HG02885 (cell line): Measurements from ENCODE around the gene BCL2L2.
"Not testable (repeated sequence)": the region's sequence is repeated elsewhere in the genome, so short reads cannot be mapped to it uniquely, and the experiment has no call there.

Experiments
- ATAC-seq: cut with Tn5 transposase; IDR thresholded peaks from one replicate; pipeline ENCODE4 v1.9.1; 2021; ENCODE audit warnings: mild to moderate bottlenecking; ENCODE audit not compliant: unreplicated experiment, poor library complexity

BCL2L2 gene, protein sequence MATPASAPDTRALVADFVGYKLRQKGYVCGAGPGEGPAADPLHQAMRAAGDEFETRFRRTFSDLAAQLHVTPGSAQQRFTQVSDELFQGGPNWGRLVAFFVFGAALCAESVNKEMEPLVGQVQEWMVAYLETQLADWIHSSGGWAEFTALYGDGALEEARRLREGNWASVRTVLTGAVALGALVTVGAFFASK

DNA sequence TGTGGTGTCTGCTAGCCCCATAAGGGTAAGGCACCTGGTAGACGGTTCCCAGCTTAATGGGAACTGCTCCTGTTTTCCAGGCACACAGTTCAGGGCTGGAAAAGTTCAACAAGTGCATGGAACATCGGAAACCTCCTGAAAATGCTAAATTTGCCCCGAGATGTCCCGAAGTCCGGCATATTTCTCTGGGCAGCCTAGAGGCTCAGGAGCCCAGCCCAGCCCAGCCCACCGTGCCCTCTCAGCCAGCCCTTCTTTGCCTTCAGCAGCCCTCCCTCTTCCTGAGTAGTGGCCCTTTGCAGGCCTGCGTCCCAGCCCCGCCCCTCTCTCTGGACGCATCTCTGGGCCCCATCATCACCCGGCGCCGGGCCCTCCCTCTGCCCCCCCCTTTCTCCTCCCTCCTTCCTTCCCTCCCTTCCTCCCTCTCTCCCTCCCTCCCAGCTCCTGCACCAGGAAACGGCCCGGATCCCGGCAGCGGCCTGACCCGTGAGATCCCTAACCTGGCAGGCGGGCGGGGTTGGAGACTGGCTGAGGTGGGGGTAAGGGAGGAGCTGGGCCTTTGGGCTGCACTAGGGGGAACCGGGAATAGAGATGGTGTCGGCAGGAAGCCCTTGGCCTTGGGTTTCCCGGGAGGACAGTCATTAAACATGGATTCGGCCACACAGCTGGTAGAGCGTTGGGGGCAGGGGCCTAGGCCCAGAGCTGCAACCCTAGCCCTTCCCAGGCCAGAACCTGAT is at the start of gene BCL2L2:
TSS of gene BCL2L2 (plus strand) at position 422 of the 734 bp plus-strand sequence. CDS start 935 bp downstream, outside the sequence.
- ATAC-seq = peak; percentile 29

DNA sequence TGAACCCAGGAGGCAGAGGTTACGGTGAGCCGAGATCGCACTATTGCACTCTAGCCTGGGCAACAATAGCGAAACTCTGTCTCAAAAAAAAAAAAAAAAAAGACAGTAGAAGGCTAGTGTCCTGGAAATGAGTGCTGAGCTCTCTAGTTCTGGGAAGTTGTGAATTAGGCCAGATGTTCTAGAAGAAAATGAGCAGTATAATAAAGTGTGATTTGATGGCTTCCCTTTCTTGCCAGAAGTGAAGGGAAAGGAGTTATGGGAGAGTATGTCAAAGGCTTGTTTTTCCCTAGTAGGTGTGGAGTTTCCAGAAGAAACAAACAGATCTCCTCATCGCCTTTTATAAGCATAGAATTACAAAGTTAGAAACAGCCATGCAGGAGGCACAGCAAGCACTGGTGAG is 48.4 kb upstream of the BCL2L2 start:
- no peak for ATAC-seq

DNA sequence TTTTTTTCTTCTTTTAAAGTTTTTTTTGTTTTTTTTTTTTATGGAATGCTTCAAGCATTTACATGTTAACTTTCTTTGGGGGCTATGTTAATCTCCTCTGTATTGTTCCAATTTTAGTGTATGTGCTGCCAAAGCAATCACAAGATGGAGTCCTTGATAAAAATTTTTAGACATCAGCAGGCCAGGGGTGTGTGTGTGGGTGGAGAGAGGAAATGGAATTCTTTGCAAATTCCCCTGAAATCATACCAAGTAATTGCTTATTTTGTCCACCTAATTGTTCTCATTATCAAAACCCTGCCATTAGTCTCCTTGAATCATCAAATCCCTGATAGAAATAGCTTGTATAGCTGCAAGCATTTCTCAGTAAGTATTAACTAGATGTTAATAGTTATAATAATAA is 47.2 kb upstream of the BCL2L2 start:
- ATAC-seq = no peak

DNA sequence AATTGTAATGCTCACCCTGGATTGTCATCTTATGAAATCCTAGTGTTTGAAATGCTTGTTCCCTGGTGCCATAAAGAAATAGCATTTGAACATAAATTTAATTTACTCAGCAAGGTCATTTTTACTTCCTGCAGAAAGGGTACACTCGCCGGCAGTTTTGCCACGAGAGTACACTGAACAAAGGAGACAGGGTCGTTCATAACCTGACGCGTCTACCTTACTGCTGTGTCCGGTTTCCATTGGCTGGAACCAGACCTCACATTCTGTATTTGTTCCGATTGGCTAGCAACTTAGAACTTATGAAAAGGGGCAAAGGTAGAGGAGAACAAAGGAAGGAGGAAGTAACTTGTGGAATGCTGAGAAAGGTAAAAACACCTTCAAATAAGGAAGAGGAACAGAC is 45.8 kb upstream of the BCL2L2 start:
- not testable (repeated sequence) for ATAC-seq

DNA sequence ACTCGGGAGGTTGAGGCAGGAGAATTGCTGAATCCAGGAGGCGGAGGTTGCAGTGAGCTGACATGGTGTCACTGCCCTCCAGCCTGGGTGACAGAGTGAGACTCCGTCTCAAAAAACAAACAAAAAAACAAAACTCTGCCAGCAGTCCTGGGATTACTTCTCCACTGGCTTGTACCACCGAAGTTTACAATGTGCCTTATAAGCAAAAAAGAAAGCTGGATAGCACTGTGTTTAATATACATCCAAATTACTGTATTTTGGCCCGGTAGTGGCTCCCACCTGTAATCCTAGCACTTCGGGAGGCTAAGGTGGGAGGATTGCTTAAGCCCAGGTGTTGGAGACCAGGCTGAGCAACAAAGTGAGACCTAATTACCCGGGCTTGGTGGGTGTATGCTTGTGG is 37.4 kb upstream of the BCL2L2 start:
- no peak for ATAC-seq

DNA sequence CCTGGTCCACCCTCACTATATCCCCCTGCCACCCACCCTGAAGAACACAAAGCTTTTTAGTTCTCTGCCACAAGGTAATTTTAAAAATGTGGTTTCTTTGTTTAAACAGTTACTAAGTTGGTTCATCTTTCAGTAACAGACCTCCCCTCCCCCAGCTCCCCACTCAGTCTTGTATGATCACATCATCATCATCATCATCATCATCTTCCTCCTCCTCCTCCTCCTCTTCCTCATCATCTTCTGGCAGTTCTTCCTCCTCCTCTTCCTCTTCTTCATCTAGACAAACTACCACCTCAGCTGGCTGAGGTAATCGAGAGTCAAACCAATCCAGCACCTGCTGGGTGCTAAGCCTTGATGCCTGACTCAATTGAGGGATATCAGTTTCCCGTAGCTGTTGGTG is 31.2 kb upstream of the BCL2L2 start:
- no peak for ATAC-seq

DNA sequence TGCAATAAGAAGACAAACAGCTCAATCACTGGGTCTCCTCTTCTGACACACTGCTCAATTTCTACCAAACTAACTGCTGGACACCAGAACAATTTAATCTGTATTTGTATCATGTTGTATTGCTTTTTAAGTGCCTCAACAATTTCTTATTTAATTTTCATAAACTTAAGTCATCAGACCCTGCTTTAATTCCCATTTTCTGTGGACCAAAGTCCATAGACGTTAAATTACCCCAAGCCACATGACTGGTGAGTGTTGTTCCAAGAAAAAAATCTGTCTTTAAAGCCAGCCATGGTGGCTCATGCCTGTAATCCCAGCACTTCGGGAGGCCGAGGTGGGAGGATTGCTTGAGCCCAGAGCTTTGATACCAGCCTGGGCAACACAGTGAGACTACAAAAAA is 29.4 kb upstream of the BCL2L2 start:
- no peak for ATAC-seq

DNA sequence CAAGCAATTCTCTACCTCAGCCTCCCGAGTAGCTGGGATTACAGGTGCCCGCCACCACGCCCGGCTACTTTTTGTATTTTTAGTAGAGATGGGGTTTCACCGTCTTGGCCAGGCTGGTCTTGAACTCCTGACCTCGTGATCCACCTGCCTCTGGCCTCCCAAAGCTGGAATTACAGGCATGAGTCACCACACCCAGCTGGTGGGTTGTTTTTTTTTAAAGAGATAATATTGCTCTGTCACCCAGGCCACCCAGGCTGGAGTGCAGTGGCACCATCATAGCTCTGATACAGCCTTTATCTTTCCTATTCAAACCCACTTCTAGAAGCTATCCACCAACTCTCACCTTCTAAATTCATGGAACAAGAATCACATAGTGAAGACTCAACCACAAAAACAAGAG is 28.7 kb upstream of the BCL2L2 start:
- ATAC-seq = not testable (repeated sequence)

DNA sequence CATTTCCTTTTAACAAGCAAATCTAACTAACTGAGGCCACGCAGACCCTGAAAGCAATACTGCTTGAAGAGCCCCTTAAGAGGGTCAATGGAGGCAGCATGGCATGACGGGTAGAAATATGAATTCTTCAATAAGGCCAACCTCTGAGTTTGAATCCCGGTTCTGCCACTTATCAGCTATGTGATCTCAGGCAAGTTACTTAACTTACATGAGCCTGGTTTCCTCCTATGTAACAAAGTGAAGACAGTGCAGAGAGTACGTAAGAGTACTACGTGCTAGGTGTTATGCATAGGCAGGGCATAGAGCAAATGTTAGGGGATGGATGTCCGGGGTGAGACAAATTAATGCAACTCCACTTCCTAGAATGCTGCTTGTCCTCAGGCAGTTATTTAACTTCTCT is 25.4 kb upstream of the BCL2L2 start:
- ATAC-seq = no peak

DNA sequence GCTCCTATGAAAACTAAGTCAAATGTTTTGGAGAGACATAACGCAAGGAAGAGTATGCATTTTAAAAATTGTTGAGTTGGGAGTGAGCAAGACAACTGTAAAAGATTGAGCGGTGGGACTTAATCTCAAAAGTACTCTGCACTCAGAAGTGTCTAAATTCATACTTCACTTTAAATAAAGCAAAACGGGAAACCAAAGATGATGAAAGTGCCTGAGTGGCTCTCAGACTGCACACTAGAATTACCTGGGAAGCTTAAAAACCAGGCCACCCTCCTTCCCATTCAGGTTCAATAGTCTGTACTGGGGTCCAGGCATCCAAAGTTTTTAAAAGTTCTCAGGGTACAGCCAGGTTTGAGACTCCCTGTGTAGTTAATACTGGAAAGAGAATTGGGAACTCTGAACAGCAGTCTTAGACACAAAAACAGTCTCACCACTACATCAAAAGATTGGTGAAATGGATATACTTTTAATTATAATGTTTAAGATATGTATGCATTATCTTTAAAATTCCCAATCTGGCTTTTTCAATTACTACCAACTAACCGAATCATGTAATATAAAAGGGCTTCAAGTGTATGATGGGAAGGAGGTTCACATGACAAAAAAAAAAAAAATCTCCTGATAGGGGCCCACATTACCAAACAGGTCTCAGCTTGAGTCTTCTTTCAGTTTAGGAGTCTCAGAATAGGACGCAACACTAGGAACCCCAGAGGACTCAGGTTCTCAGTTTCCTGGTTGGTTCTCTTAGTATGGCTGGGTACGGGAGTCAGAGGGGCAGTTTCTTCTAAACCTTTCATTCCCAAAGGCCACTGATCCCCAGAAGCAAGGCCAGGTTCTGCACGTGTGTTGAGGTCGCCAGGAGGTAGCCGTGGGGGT is 21.7 kb upstream of the BCL2L2 start:
- ATAC-seq = no peak

DNA sequence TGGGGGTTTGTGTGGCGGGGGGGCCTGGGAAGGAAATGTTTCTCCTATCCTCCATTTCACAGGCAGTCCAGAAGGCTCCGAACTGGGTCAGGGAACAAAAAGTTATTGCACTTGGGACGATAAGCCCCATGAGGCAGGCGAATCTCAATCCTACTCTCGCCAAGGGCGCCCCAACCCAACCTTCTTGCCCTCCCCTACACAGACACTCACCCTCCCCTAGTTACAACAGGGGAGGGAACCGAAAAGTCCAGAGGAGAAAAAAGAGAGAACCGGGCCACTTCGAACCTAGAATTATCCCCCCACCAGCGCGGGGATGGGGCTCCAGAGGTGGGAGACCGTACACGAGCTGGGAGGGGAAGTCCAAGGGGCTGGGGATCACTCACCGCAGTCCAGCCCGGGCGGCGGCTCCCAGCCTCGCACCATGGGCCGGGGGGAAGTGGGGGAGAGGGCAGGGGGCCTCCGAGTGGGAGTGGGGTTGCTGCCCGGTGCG is 21.1 kb upstream of the BCL2L2 start:
- ATAC-seq = peak; percentile 26

DNA sequence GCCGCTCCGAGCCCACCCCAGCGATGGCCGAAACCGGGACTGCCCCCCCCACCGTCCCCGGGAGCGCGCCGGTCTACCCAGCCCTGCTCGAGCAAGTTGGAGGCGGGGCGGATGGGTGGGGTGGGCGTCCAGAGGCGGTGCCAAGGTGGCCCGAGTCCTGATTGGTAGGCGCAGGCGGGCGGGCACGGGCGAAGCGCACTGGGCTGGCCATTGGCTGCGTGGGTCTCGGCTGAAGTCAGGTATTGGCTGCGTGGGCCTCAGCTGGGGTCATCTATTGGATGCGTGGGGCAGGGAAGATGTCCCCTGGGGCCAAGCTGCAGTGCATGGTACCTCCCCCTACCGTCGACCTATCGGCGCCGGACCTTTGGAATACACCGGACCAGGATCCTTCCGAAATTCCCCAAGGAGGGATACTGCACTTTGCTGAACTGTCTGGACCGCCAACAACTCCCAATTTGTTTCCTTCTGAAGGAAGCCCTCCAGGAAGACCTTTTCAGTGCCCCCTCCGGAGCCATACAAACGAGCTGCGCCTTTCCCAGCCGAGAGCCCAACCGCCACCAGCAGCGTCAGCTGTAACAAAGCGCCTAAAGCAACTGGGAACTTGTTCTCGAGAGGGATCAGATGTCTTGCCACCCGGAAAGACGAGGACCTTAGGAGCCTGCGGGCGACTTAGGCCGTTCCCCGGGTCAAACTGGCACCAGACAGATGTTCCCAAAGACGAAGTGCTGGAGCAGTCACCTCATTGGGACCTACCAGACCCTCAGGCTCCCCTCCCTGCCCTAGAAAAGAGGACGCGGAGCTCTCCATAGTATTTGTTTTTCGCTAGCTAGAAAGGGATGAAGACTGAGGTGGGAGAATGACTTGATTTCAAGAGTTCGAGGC is 20.4 kb upstream of the BCL2L2 start, which contains the start of gene HOMEZ:
TSS of gene HOMEZ (minus strand) at position 113 of the 882 bp plus-strand sequence. CDS start 180 bp downstream, outside the sequence.
- ATAC-seq = peak; percentile 96

DNA sequence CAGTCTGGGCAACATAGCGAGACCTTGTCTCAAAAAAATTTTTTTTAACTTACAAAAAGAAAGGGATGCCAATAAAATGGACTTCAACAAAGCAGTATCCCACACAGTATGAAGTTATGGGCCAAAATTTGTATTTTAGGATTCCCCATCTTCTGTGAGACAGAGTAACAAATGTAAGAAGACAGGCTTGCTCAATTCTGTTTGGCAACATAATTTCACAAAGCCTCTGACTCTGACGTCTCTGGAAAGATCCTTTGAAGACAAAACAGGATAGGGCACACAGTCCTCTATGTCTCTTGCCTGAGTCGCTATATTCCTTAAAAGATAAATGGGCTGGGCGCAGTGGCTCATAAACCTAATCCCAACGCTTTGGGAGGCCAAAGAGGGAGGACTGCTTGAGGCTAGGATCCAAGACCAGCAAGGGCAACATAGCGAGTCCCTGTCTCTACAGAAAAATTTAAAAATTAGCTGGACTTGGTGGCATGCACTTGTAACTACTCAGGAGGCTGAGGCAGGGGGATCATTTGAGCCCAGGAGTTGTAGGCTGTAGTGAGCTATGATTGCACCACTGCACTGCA is 19.6 kb upstream of the BCL2L2 start:
- ATAC-seq = no peak

DNA sequence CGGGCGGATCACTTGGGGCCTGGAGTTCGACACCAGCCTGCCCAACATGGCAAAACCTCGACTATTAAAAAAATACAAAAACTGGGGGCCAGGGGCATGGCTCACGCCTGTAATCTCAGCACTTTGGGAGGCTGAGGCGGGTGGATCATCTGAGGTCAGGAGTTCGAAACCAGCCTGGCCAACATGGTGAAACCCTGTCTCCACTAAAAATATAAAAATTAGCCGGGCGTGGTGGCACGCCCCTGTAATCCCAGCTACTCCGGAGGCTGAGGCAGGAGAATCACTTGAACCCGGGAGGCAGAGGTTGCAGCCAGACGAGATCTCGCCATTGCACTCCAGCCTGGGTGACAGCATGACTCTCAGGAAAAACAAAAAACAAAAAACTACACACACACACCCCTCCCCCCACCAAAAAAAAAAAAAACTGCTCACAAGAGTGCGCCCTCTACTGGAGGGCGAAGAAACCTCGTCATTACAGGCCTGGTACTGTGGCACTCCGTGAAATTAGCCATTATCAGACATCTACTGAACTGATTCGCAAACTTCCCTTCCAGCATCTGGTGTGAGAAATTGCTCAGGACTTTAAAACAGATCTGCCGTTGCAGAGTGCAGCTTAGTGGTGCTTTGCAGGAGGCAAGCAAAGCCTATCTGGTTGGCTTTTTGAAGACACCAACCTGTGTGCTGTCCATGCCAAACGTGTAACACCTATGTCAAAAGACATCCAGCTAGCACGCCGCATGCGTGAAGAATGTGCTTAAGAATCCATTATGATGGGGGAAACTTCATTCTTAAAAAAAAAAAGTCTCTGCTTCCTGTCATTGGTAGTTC is 11.7 kb upstream of the BCL2L2 start:
- ATAC-seq = peak; percentile 44

DNA sequence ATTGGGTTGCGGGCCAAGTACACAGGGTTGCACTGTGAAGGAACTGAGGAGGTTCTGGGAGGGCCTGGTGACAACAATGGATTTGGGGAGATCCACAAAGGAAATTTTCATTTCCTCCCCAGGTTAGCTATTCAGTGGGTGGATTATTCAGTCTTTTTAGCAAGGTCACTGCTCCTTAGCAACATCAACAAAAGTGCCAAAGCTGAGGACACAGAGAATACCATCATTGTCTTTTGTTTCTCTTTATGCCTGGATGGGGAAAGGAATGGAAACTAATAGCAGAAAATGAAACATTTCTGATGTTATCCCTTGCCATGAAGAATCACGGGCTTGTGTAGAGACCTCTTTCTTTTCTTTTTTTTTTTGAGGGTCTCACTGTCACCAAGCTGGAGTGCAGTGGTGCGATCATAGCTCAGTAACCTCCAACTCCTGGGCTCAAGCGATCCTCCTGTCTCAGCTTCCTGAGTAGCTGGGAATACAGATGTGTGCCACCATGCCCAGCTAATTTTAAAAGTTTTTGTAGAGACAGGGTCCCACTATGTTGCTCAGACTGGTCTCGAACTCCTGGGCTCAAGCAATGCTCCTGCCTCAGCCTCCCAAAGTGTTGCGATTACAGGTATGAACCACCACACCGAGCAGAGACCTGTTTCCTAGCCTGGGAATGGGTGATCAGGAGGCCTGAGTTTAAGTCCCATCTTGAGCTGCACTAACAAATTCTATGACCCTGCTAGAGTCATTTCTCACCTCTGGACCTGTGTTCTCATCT is 10.4 kb upstream of the BCL2L2 start:
- no peak for ATAC-seq

DNA sequence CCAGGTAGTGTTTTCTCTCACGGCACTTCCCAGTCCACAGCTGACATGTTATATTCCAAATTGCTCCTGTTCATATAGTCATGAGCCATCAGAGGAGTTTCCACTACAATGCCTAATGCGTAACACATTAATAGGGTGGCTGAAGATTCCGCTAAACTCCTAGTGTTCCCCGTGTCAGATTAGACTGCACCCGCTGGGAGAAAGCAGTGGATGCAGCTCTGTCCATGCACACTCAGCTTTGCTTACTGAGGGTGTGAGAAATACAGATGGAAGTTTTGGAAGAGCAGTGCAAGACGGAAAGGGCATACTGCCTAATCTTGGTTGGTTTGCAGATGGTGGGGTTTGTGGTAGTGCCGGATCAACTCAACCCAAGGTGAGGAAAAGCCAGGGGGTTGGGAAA is 9.5 kb upstream of the BCL2L2 start:
- no peak for ATAC-seq

DNA sequence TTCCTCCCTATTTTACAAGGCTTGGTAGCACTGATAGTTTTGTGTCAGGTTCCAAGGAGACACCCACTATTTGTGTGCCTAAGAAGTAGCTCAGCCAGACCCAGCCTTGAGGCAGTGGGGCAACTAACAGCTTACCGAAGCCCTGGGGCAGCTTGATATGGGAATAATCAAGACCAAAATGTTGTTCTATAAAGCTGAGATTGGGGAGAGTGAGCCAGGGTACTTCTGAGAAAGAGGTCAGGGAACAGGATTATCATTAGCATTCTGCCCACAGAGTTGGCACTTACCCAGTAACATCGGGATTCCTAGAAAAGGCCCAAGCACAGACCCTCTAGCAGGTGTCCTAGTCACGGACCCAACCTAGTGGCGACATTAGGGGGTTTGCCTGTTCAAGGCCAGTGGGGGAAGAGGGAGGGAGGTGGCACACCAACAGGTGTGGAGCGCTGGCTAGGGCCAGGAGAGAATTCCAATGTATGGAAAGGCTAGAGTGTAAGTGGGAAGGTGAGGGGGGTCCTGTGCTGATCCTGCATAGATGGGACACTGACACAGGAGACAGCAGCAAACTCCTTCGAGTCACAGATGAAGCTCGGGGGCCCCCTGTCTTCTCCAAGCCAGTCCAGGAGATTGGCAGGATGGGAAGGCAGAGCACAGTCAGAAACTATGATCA is 8.9 kb upstream of the BCL2L2 start:
- no peak for ATAC-seq
